GM23338 (cell line): ENCODE data around the gene RTN3. TPM values are rescaled to one million over a fixed set of nuclear protein-coding genes. Genes with fewer than 3 reads are reported as not detected.

ENCODE experiments used
- ATAC-seq: fragments of 200-7000 bp; cut with Tn5 transposase; 3 replicates; pipeline ENCODE4 v1.9.1; 2020
- DNase-seq: peaks from one replicate; pipeline ENCODE4 v3.0.0-alpha.2; 2015; ENCODE audit warnings: low spot score
- H2AFZ ChIP-seq: fragments of 200-600 bp; sonication (generic); 2 replicates; pipeline ENCODE4 v1.8.0; 2016; ENCODE audit warnings: antibody characterized with exemption, mild to moderate bottlenecking, moderate library complexity
- H3F3A ChIP-seq: fragments of 200-600 bp; sonication (generic); replicated peaks from 2 replicates; pipeline ENCODE4 v1.8.0; 2017; ENCODE audit warnings: antibody characterized with exemption, mixed run types, low read depth
- H3K27ac ChIP-seq: fragments of 200-600 bp; sonication (generic); 2 replicates; pipeline ENCODE4 v1.6.1; 2016; ENCODE audit warnings: low read depth
- H3K27me3 ChIP-seq: fragments of 200-600 bp; sonication (generic); 2 replicates; pipeline ENCODE4 v1.8.0; 2016; ENCODE audit warnings: mild to moderate bottlenecking, mixed run types, moderate library complexity; ENCODE audit not compliant: insufficient read depth
- H3K36me3 ChIP-seq: fragments of 200-600 bp; sonication (generic); 2 replicates; pipeline ENCODE4 v1.8.0; 2016; ENCODE audit warnings: mild to moderate bottlenecking; ENCODE audit not compliant: insufficient read depth
- H3K4me1 ChIP-seq: fragments of 200-600 bp; sonication (generic); 2 replicates; pipeline ENCODE4 v1.8.0; 2016; ENCODE audit warnings: mild to moderate bottlenecking, moderate library complexity; ENCODE audit not compliant: insufficient read depth
- H3K4me2 ChIP-seq: fragments of 200-600 bp; sonication (generic); 2 replicates; pipeline ENCODE4 v1.7.1; 2017; ENCODE audit warnings: mixed run types
- H3K4me3 ChIP-seq: fragments of 200-600 bp; sonication (generic); 2 replicates; pipeline ENCODE4 v1.6.1; 2016; ENCODE audit warnings: mixed run types
- H3K79me2 ChIP-seq: fragments of 200-600 bp; sonication (generic); replicated peaks from 2 replicates; pipeline ENCODE4 v1.8.0; 2017; ENCODE audit warnings: mild to moderate bottlenecking; ENCODE audit not compliant: insufficient read depth
- H3K9me2 ChIP-seq: fragments of 200-600 bp; sonication (generic); 2 replicates; pipeline ENCODE4 v1.8.0; 2017; ENCODE audit not compliant: insufficient read depth
- H4K20me1 ChIP-seq: fragments of 200-600 bp; sonication (generic); replicated peaks from 2 replicates; pipeline ENCODE4 v1.8.0; 2017; ENCODE audit warnings: mild to moderate bottlenecking; ENCODE audit not compliant: insufficient read depth
- H3K27ac Mint-ChIP-seq: 2 replicates; pipeline ENCODE4 v1.8.0; 2020; ENCODE audit warnings: inconsistent platforms, mild to moderate bottlenecking, moderate library complexity, mixed read lengths
- H3K27me3 Mint-ChIP-seq: 3 replicates; pipeline ENCODE4 v1.8.0; 2022; ENCODE audit warnings: low read depth, mild to moderate bottlenecking, moderate library complexity, mixed read lengths, inconsistent platforms; ENCODE audit not compliant: insufficient read depth, poor library complexity
- H3K36me3 Mint-ChIP-seq: 3 replicates; pipeline ENCODE4 v1.8.0; 2021; ENCODE audit warnings: low read depth, mild to moderate bottlenecking, inconsistent platforms, moderate library complexity, mixed read lengths
- H3K4me1 Mint-ChIP-seq: 3 replicates; pipeline ENCODE4 v1.8.0; 2020; ENCODE audit warnings: mild to moderate bottlenecking, inconsistent platforms, mixed read lengths
- H3K4me3 Mint-ChIP-seq: 3 replicates; pipeline ENCODE4 v1.8.0; 2021; ENCODE audit warnings: moderate library complexity, mild to moderate bottlenecking, inconsistent platforms, mixed read lengths
- H3K9me3 Mint-ChIP-seq: 3 replicates; pipeline ENCODE4 v1.8.0; 2020; ENCODE audit warnings: moderate library complexity, mild to moderate bottlenecking, inconsistent platforms, mixed read lengths
- CREB1 ChIP-seq: fragments of 250-450 bp; sonication (Bioruptor Pico); IDR thresholded peaks from 2 replicates; pipeline ENCODE4 v1.5.0; 2020; ENCODE audit warnings: low read depth, mild to moderate bottlenecking, moderate library complexity
- EZH2 ChIP-seq: fragments of 200-600 bp; sonication (generic); IDR thresholded peaks from one replicate; pipeline ENCODE4 v1.8.0; 2017; ENCODE audit warnings: antibody characterized with exemption, mild to moderate bottlenecking, low read depth; ENCODE audit not compliant: unreplicated experiment
- EZH2phosphoT487 ChIP-seq: fragments of 200-600 bp; sonication (generic); IDR thresholded peaks from one replicate; pipeline ENCODE4 v1.8.1; 2018; ENCODE audit warnings: antibody characterized with exemption; ENCODE audit not compliant: unreplicated experiment
- NANOG ChIP-seq: IDR thresholded peaks from 2 replicates; pipeline ENCODE4 v1.6.1; 2016; ENCODE audit warnings: antibody characterized with exemption, borderline replicate concordance
- POLR2AphosphoS5 ChIP-seq: IDR thresholded peaks from 2 replicates; pipeline ENCODE4 v1.6.1; 2016; ENCODE audit warnings: antibody characterized with exemption, low read depth
- REST ChIP-seq: IDR thresholded peaks from one replicate; pipeline ENCODE4 v1.6.1; 2018; ENCODE audit warnings: antibody characterized with exemption; ENCODE audit not compliant: unreplicated experiment
- STAT1 ChIP-seq: IDR thresholded peaks from one replicate; pipeline ENCODE4 v1.6.1; 2016; ENCODE audit warnings: antibody characterized with exemption; ENCODE audit not compliant: unreplicated experiment
- ZNF114 ChIP-seq: fragments of 250-450 bp; sonication (Bioruptor Pico); IDR thresholded peaks from 2 replicates; pipeline ENCODE4 v1.5.0; 2020; ENCODE audit warnings: mild to moderate bottlenecking, moderate library complexity
- ZNF331 ChIP-seq: fragments of 250-450 bp; sonication (Bioruptor Pico); IDR thresholded peaks from 2 replicates; pipeline ENCODE4 v1.5.0; 2020; ENCODE audit warnings: low read depth, mild to moderate bottlenecking, moderate library complexity
- polyA plus RNA-seq: library from polyadenylated mRNA; unstranded; fragments of >200 nt; fragmentation: Nextera tagmentation; extraction: Ambion mirVana; gene quantifications from 2 replicates; pipeline ENCODE4 v1.2.1, GENCODE V29; 2016
- total RNA-seq: library from RNA; depleted of rRNA; stranded (reverse); fragments of >200 nt; shearing (Covaris generic); gene quantifications from 2 replicates; pipeline ENCODE4 v1.2.3, GENCODE V29; 2014
- TF ChIP-seq, protein P1 (sequence below): IDR thresholded peaks from 2 replicates; pipeline ENCODE4 v1.6.1; 2016; ENCODE audit warnings: antibody characterized with exemption
- TF ChIP-seq, protein P2 (sequence below): fragments of 250-450 bp; sonication (Bioruptor Pico); IDR thresholded peaks from 2 replicates; pipeline ENCODE4 v1.5.0; 2020; ENCODE audit warnings: mild to moderate bottlenecking, moderate library complexity

RTN3 gene
- total and polyA plus RNA-seq, 2 experiments from 2014 or later = 138 to 162 TPM

- Mint-ChIP-seq H3K4me3 (no peak overlapping the region), H3K9me3 (no peaks in the 10 kb centered on the region; the same call in 2 of the 3 replicates), H3K27ac (no peak overlapping the region), H3K4me1 (no peaks in the 10 kb centered on the region), H3K36me3 (no peaks in the 10 kb centered on the region), H3K27me3 (peaks cover 9% of the 10 kb centered on the region)
- TF ChIP-seq STAT1 (no peak), REST (no peak), POLR2AphosphoS5 (no peak), ZNF114 (CRISPR knock-in tag) (no peak), EZH2 (no peak), EZH2phosphoT487 (no peak), NANOG (no peak), ZNF331 (CRISPR knock-in tag) (no peak), CREB1 (CRISPR knock-in tag) (no peak)
- TF ChIP-seq, protein P1, sequence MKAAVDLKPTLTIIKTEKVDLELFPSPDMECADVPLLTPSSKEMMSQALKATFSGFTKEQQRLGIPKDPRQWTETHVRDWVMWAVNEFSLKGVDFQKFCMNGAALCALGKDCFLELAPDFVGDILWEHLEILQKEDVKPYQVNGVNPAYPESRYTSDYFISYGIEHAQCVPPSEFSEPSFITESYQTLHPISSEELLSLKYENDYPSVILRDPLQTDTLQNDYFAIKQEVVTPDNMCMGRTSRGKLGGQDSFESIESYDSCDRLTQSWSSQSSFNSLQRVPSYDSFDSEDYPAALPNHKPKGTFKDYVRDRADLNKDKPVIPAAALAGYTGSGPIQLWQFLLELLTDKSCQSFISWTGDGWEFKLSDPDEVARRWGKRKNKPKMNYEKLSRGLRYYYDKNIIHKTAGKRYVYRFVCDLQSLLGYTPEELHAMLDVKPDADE = no peak
- TF ChIP-seq, protein P2, sequence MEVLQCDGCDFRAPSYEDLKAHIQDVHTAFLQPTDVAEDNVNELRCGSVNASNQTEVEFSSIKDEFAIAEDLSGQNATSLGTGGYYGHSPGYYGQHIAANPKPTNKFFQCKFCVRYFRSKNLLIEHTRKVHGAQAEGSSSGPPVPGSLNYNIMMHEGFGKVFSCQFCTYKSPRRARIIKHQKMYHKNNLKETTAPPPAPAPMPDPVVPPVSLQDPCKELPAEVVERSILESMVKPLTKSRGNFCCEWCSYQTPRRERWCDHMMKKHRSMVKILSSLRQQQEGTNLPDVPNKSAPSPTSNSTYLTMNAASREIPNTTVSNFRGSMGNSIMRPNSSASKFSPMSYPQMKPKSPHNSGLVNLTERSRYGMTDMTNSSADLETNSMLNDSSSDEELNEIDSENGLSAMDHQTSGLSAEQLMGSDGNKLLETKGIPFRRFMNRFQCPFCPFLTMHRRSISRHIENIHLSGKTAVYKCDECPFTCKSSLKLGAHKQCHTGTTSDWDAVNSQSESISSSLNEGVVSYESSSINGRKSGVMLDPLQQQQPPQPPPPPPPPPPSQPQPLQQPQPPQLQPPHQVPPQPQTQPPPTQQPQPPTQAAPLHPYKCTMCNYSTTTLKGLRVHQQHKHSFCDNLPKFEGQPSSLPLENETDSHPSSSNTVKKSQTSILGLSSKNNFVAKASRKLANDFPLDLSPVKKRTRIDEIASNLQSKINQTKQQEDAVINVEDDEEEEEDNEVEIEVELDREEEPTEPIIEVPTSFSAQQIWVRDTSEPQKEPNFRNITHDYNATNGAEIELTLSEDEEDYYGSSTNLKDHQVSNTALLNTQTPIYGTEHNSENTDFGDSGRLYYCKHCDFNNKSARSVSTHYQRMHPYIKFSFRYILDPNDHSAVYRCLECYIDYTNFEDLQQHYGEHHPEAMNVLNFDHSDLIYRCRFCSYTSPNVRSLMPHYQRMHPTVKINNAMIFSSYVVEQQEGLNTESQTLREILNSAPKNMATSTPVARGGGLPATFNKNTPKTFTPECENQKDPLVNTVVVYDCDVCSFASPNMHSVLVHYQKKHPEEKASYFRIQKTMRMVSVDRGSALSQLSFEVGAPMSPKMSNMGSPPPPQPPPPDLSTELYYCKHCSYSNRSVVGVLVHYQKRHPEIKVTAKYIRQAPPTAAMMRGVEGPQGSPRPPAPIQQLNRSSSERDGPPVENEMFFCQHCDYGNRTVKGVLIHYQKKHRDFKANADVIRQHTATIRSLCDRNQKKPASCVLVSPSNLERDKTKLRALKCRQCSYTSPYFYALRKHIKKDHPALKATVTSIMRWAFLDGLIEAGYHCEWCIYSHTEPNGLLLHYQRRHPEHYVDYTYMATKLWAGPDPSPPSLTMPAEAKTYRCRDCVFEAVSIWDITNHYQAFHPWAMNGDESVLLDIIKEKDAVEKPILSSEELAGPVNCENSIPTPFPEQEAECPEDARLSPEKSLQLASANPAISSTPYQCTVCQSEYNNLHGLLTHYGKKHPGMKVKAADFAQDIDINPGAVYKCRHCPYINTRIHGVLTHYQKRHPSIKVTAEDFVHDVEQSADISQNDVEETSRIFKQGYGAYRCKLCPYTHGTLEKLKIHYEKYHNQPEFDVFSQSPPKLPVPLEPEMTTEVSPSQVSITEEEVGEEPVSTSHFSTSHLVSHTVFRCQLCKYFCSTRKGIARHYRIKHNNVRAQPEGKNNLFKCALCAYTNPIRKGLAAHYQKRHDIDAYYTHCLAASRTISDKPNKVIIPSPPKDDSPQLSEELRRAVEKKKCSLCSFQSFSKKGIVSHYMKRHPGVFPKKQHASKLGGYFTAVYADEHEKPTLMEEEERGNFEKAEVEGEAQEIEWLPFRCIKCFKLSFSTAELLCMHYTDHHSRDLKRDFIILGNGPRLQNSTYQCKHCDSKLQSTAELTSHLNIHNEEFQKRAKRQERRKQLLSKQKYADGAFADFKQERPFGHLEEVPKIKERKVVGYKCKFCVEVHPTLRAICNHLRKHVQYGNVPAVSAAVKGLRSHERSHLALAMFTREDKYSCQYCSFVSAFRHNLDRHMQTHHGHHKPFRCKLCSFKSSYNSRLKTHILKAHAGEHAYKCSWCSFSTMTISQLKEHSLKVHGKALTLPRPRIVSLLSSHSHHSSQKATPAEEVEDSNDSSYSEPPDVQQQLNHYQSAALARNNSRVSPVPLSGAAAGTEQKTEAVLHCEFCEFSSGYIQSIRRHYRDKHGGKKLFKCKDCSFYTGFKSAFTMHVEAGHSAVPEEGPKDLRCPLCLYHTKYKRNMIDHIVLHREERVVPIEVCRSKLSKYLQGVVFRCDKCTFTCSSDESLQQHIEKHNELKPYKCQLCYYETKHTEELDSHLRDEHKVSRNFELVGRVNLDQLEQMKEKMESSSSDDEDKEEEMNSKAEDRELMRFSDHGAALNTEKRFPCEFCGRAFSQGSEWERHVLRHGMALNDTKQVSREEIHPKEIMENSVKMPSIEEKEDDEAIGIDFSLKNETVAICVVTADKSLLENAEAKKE (CRISPR knock-in tag) = no peak
- Histone ChIP-seq H3K79me2 (no peaks in the 10 kb centered on the region), H3K36me3 (no peaks in the 10 kb centered on the region), H3F3A (0 out of 2 replicates have a peak, but pooled peaks cover 7% of the 10 kb centered on the region), H3K4me3 (no peak overlapping the region), H3K9me2 (no peaks in the 10 kb centered on the region; the same call in 1 of the 2 replicates), H3K4me1 (no peaks in the 10 kb centered on the region), H2AFZ (no peak overlapping the region), H3K4me2 (no peak overlapping the region), H3K27me3 (0 out of 2 replicates have a peak, but pooled peaks cover 4% of the 10 kb centered on the region), H4K20me1 (no peaks in the 10 kb centered on the region), H3K27ac (no peak overlapping the region)
- DNase-seq (no peak), ATAC-seq (peak; percentile 81)
Measured at GRCh38 chr11:63783925-63784592, 102.8 kb downstream of the RTN3 start.
